ENCODE data around the gene BPIFB3.
"Not testable (repeated sequence)": the region's sequence is repeated elsewhere in the genome, so short reads cannot be mapped to it uniquely, and the experiment has no call there.

GRCh38 chr20:33122297-33122696 is 68.6 kb downstream of the BPIFB3 start:
- TF ChIP-seq POLR2A, CTCF, EP300, POLR2AphosphoS5 (IDR thresholded peaks at IDR 0.05): not testable (repeated sequence)

All from suprapubic skin (tissue), 4 donors.